ENCODE results near the gene PPIC.
"Not testable (repeated sequence)": the region's sequence is repeated elsewhere in the genome, so short reads cannot be mapped to it uniquely, and the experiment has no call there.

Gene PPIC

GRCh38 chr5:123007754-123008153, 28.8 kb downstream of the PPIC start:
- DNase-seq, result no peak

- DNase-seq, result peak; percentile 24
Observed at GRCh38 chr5:123007182-123007581, 29.3 kb downstream of the PPIC start.

- no peak for DNase-seq
Observed at GRCh38 chr5:123001808-123002207, 34.7 kb downstream of the PPIC start.

DNA sequence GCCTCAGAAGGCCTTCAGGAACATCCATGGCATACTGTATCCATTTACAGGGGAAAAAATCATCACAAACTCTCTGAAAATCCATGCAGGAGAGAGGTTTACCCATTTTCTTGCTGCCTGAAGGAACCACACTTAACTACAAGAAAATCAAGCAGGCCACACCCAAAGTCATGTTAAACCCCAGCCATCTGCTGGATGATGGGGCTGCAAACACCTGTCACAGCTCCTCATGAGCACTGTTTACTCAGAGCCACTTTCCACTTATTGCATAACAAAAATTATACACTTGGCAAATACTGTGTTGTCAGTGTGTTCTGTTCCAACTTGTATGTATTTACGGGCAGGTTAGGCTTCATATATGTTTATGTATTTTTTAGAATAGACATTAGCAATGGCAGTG, 35.8 kb downstream of the PPIC start:
- no peak for DNase-seq

- peak; percentile 43 for DNase-seq
Observed at GRCh38 chr5:122999947-123000563, 36.5 kb downstream of the PPIC start.

GRCh38 chr5:122997294-122997693, 39.2 kb downstream of the PPIC start:
- no peak for DNase-seq

DNA sequence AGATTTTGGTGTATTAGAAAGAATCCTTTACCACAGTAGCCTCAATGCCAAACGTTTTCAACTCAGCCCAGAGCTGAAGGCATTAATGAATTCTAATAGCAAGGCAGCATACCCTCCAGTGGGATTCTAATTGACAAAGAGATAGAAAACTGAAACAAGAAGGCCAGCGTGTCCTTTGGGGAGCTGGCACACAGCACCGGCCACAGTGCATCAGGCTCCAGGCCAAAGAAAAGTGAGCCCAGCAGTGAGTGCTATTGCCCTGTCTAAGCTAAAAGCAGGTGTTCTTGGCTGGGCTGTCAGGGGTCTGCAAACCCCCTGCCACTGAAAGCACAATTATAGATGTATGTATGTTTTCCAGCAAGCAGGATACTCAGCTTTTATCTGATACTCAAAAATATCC, 40.4 kb downstream of the PPIC start:
- DNase-seq, result no peak

GRCh38 chr5:122985954-122986721, 50.4 kb downstream of the PPIC start:
- DNase-seq, result no peak

DNA sequence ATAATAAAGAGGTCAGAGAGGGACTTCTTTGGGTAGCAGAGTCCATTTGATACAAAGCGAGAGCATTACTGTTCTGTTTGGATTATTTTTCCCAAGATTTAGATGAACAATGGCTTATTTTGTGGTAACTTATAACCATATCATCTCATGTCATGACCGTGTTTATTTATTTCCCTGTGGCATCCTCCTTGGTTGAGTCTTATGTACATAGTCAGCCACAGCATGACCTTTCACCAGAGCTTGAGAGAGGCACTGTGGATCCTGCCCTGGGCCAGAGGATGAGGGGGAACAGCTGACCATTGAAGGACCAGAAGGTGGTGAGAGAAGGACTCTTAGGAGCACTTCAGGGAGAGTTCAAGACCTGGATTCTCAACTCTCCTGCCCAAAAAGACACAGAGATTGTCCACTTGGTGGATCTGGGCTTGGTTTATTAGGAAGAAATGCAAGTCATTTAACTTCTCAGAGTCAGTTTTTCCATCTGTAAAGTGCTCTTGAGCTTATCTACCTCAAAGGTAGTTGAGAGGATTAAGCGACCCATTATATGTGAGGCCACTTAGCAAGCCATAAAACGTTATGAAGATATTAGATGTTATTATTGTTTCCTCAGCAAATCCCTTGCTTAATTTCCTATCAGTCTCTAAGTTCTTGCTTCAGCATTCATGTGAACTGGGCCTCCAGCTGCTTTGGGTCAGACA, 51.4 kb downstream of the PPIC start:
- no peak for DNase-seq

GRCh38 chr5:122984425-122984824, 52.1 kb downstream of the PPIC start:
- no peak for DNase-seq

DNA sequence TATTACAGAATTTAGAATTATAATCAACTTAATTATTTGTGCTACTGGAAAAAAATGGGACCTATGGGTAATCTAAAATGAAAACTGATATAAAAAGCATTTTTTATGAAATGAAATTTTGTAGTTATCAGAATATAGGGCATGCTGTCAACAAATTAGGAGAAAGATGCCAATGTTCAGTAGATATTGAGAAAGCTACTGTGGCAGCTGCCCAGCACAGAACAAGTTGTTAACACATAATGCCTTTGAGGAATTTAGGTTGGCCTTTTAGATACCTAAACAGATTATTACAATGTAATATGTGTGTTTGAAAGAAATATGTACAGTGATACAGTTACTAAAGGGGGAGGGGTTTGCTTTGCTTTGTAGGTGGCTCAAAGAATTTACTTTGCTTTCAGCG, 54.1 kb downstream of the PPIC start:
- no peak for DNase-seq

GRCh38 chr5:122981846-122982245, 54.7 kb downstream of the PPIC start:
- no peak for DNase-seq

- DNase-seq, result no peak
Observed at GRCh38 chr5:122978644-122979297, 57.8 kb downstream of the PPIC start.

- no peak for DNase-seq
Observed at GRCh38 chr5:122978068-122978467, 58.5 kb downstream of the PPIC start.

- DNase-seq, result no peak
Observed at GRCh38 chr5:122977319-122977718, 59.2 kb downstream of the PPIC start.

- not testable (repeated sequence) for DNase-seq
Observed at GRCh38 chr5:122974251-122974650, 62.3 kb downstream of the PPIC start.

DNA sequence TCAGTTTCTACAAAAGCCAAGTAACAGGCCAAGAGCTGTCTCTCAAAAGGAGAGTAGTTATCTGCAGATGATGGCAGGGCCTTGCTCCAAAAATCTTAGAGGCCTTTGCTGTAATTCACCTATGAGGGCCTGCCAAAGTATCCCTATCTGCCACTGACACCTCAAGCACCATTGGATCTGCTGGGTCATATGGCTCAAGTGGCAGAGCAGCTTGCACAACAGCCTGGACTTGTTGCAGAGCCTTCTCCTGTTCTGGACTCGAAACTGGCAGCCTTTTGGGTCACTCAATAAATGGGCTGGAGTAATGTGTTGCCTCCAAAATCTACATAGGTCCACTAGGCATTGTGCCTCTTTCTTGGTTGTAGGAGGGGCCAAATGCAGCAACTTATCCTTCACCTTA, 62.8 kb downstream of the PPIC start:
- DNase-seq, result not testable (repeated sequence)

Measured in fibroblast of skin of abdomen (primary cell).